Measurements from ENCODE around the gene AMPD2.
"Not testable (repeated sequence)": the region's sequence is repeated elsewhere in the genome, so short reads cannot be mapped to it uniquely, and the experiment has no call there.

Gene AMPD2

GRCh38 chr1:109652402-109652801 is 32.8 kb downstream of the AMPD2 start:
- DNase-seq (ENCODE audit: low read depth): no peak

DNA sequence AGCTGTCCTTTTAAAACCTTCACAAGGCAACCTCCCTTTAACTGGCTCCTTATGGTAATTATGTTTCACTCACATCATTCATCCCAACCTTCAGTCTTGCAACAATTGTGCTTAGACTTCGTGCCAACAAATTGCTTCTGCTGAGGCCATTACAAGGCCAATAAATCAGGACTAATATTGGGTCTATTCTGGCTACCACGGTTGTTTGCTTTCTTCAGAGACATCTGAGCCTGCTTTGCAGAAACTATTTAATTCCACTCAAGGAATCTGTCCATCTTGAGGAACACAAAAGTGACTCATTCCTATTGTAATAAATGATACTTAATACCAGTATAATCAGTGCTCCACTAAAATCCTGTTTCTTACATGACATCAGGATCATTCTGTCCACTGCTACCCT is 33.7 kb downstream of the AMPD2 start:
- no peak for DNase-seq (ENCODE audit: low read depth)

DNA sequence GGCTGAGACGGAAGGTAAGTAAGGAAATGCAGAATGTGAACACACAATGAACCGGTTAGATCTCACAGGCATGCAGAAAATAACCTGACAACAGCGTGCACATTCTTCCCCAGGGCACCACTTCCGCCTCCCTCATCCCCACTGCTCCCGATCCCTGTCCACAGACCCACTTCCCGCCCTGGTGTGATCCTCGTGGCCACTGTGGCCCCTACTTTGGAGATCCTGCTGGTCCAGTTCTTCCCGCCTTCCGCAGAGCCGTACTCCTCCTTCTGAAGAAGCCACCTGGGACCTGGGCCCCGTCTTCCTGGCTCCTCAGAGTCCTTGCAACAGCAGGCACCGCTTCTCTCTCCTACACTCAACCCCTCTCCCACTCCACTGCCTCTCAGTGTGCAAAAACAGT is 34.9 kb downstream of the AMPD2 start:
- DNase-seq (ENCODE audit: low read depth): no peak

- peak; percentile 32 for DNase-seq (ENCODE audit: low read depth)
These were observed 36.2 kb downstream of the AMPD2 start, which contains the start of gene GSTM4 for GRCh38 chr1:109655615-109656519. GSTM4 (plus strand) TSS chr1:109656099; CDS start chr1:109656390, 291 bp downstream.

- no peak for DNase-seq (ENCODE audit: low read depth)
These were observed 37.8 kb downstream of the AMPD2 start for GRCh38 chr1:109657395-109657794.

GRCh38 chr1:109657970-109658369 is 38.3 kb downstream of the AMPD2 start:
- no peak for DNase-seq (ENCODE audit: low read depth)

GRCh38 chr1:109658533-109659042 is 39.0 kb downstream of the AMPD2 start:
- DNase-seq (ENCODE audit: low read depth): no peak

- DNase-seq (ENCODE audit: low read depth): no peak
These were observed 39.5 kb downstream of the AMPD2 start for GRCh38 chr1:109659145-109659544.

DNA sequence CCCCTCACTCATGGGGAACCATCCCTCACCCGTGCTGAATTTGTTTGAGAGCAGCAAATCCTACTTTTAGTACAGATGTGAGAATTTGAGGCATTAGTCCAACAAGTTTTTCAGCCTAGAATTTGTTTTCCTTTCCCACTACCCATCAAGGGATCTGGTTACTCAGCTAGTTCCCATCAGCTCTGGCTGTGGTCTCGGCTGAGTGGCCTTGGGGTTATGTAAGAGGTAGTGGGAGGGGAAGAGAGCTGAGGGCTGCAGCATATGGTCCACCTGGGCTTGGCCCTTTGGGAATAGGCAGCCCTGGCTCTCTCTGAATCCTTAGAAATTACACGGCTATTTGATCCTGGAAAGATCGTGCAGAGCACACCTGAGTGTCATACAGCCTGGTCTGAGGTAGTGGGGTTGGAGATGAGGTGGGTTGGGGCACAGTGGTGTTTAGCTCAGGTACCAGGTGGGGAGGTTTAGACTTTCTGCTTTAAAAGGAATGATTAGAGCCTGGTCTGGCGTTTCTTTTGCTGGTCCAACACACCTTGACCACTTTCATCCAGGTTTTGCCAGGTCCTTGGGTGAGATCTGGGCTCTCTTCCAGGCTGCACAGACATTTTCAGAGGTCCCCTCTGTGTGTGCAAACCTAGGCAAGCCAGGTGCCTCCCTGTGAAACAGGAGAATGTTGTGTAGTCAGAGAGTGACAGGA is 40.5 kb downstream of the AMPD2 start:
- no peak for DNase-seq (ENCODE audit: low read depth)

GRCh38 chr1:109660691-109661026 is 41.0 kb downstream of the AMPD2 start:
- DNase-seq (ENCODE audit: low read depth): not testable (repeated sequence)

DNA sequence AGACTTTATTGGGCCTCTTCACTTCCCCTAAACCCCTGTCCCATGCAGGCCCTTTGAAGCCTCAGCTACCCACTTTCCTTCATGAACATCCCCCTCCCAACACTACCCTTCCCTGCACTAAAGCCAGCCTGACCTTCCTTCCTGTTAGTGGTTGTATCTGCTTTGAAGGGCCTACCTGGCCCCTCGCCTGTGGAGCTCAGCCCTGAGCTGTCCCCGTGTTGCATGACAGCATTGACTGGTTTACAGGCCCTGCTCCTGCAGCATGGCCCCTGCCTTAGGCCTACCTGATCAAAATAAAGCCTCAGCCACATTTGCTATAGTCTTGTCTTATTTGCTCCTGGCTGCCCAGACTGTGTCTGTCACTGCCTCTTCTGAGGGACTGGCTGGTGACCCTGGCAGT is 41.8 kb downstream of the AMPD2 start:
- DNase-seq (ENCODE audit: low read depth): no peak

- no peak for DNase-seq (ENCODE audit: low read depth)
These were observed 45.0 kb downstream of the AMPD2 start for GRCh38 chr1:109664671-109665070.

- DNase-seq (ENCODE audit: low read depth): peak; percentile 35
These were observed 48.0 kb downstream of the AMPD2 start, which contains the start of gene GSTM2 for GRCh38 chr1:109667452-109668122. GSTM2 (plus strand) TSS chr1:109668057; CDS start chr1:109668116, 59 bp downstream.

DNA sequence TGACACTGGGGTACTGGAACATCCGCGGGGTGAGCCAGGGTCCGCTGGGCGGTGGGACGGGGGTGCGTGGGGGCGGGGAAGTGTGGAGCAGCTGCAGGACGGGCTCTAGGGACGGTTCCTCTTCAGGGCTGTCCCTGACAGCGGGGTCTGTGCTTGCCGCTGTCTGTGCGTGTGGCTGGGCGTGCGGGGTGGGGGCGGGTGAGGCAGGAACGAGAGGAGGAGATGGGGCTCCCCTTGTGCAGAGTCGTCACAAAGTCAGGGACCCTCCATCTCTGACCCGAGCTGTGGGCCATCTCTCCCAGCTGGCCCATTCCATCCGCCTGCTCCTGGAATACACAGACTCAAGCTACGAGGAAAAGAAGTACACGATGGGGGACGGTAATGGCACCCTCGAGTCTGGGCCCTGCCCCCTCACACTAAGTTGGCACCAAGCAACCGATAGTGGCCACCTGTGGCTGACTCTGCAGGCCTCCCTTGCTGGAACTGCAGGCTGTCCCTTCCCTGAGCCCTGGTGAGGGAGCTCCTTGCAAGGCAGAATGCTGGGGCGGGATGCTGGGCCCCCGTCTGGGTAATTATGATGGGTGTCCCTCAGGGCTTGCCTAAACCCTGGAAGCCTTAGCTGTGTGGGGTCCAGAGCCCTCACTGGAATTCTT is 48.6 kb downstream of the AMPD2 start:
- DNase-seq (ENCODE audit: low read depth): no peak

- no peak for DNase-seq (ENCODE audit: low read depth)
These were observed 49.8 kb downstream of the AMPD2 start for GRCh38 chr1:109669246-109669948.

DNA sequence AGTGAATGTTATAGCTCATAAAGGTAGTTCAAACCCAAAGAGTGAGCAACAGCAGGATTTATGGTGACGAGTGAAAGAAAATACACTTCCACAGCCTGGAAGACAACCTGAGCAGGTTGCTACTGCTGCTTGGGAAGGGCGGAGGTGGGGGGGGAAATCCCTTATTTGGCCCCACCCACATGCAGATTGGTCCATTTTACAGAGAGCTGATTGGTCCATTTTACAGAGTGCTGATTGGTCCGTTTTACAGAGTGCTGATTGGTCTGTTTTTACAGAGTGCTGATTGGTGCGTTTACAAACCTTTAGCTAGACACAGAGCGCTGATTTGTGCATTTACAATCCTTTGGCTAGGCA is 50.3 kb downstream of the AMPD2 start:
- not testable (repeated sequence) for DNase-seq (ENCODE audit: low read depth)

- DNase-seq (ENCODE audit: low read depth): no peak
These were observed 51.4 kb downstream of the AMPD2 start for GRCh38 chr1:109671067-109671466.

DNA sequence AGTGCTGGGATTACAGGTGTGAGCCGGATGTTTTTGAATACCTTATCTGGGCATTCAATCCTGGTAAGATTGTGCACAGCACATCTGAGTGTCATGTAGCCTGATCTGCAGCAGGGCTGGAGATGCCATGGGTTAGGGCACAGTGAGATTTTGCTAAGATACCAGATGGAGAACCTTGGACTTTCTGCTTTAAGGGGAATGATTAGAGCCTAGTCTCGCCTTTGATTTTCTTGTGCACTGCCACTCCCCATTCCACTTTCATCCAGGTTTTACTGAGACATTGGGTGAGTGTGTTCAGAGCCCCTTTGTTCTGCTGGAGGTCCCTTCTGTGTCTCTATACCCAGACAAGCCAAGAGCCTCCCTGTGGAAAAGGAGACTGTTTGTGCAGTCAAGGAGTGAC is 54.2 kb downstream of the AMPD2 start:
- not testable (repeated sequence) for DNase-seq (ENCODE audit: low read depth)

DNA sequence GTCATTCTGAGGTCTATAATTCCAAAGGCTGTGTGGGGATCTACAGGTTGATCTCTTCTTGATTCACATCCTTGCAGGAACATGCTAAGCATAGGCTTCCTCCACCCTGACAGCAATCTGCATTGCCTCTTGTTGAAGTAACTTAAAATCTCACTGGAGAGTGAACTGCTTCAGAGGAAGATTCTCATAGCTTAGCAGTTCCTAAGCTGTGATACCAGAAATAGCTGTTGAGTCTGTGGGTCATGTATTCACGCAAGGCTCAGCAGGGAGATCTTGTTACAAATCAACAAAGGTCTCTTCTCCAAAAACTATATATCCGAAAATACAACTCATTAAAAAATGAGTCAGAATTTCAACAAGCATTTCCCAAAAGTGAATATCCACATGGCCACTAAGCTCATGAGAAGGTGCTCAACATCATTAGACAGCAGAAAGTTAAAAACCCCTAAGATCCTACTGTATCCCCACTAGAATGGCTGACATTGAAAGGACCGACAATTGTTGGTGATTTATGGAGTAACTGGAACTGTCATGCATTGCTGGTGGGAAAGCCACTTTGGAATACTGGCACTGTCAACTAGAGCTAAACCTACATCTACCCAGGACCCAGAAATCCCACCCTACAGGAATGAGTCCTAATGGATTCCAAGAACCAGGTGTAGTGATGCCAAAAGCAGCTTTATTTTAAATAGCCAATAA is 57.2 kb downstream of the AMPD2 start:
- not testable (repeated sequence) for DNase-seq (ENCODE audit: low read depth)

DNA sequence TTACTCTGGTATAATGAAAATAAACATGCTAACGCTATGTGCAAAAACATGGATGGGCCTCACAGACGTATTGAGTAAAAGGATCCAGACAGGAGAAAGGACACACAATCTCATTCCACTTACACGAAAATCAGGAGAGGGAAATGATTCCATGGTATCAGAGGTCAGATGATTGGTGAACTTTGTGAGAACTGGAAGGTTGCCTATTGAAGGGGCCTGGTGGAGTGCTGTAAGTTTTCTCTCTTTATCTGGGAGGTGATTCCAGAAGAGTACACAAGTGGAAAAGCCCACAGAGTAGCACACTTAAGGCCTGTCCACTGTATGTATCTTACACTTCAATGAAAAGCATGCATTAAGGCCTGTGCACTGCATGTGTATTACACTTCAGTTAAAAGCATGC is 57.8 kb downstream of the AMPD2 start:
- no peak for DNase-seq (ENCODE audit: low read depth)

DNA sequence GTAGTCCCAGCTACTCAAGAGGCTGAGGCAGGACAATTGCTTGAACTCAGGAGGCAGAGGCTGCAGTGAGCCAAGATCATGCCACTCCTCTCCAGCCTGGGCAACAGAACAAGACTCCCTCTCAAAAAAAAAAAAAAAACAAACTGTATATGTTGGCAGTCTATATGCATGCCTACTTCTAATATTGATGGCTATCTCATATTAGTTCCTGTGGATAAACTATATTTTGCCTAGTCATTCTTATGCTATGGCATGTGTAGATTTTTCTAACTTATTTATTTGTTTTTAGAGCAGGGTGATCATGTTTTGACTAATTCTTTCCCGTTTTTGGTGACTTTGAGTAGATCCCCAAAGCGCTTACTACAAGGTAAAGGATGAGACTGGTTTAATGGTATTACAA is 59.0 kb downstream of the AMPD2 start:
- DNase-seq (ENCODE audit: low read depth): not testable (repeated sequence)

Data from stimulated activated CD8-positive, alpha-beta memory T cell treated with anti-CD3 and anti-CD28 coated beads, Interleukin-15, amount 100 ng/mL, for 1 hour (primary cell).